Effector CD4-positive, alpha-beta T cell (primary cell): ENCODE results near the gene MYCBPAP.
A peak's percentile ranks its signal among the peaks of the same experiment; 100 is the strongest.

ENCODE experiments used
- DNase-seq: peaks from one replicate; pipeline ENCODE4 v3.0.0-alpha.2; 2020

MYCBPAP gene

DNA sequence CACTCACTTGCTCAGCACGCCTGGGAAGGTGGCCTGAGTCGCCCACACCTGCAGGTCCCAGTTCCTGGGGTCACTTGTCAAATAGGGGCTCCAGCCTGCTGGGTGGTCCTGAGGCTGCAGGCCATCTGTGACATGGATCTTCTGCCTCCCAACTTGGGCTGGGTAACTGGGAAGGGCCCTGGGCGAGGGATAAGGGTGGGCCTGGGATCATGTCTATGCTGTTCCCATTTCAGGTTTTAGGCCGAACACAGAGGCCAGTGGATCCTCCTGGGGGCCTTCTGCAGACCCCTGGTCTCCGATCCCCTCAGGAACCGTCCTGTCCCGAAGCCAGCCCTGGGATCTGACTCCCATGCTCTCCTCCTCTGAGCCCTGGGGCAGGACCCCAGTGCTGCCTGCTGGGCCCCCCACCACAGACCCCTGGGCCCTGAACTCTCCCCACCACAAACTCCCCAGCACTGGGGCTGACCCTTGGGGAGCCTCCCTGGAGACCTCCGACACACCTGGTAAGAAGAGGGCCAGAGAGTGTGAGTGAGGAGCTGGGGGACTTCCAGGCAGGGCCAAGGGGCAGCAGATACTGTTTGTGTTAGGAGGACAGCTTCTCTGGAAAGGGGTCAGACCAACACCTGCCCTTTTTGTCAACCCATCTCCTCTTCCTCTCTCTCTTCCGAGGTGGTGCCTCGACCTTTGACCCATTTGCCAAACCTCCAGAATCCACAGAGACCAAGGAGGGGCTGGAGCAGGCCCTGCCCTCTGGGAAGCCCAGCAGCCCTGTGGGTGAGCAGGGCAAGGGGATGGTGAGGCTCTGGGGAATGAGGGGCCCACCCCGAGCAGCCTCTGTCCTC is 32.5 kb downstream of the MYCBPAP start:
- DNase-seq = no peak

DNA sequence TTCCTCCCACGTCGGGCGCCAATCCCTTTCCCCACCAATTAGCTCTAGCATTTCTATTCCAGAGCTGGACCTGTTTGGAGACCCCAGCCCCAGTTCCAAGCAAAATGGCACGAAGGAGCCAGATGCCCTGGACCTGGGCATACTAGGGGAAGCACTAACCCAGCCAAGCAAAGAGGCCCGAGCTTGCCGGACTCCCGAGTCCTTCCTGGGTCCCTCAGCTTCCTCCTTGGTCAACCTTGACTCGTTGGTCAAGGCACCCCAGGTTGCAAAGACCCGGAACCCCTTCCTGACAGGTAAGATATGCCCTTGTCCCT is 33.1 kb downstream of the MYCBPAP start:
- DNase-seq = no peak

DNA sequence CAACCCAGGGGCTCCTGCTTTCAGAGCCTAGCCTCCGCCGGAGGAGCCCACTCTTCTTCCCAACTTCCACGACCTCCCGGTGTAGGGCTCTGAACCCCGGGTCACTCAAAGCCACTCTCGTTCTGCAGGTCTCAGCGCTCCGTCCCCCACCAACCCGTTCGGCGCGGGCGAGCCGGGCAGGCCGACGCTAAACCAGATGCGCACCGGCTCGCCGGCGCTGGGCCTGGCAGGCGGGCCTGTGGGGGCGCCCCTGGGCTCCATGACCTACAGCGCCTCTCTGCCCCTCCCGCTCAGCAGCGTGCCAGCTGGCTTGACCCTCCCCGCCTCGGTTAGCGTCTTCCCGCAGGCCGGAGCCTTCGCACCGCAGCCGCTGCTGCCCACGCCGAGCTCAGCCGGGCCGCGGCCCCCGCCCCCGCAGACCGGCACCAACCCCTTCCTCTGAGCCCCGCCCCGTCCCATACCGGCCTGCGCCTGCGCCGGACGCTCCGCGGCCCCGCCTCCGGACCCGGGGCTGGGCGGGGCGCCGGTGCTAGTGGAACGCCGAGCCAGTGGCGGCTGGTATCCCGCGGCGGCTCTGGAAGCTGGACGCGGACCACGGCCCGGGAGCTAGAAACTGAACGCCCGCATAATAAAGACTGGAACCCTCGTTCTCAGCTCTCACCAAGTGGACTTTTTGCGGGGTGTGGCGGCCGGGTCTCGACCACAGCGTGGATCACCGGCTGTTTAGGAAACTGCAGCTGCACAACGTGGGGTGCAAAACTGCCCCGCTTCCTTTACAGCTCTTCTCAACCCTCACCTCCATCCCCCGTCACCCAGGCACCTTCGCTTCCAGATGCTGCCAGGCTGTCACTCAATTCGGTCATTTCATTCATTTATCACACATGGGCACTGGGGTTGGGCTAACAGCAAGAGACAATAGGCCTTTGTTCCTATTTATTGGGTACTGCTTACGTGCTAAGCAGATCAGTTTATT is 33.8 kb downstream of the MYCBPAP start:
- peak; percentile 68 for DNase-seq

DNA sequence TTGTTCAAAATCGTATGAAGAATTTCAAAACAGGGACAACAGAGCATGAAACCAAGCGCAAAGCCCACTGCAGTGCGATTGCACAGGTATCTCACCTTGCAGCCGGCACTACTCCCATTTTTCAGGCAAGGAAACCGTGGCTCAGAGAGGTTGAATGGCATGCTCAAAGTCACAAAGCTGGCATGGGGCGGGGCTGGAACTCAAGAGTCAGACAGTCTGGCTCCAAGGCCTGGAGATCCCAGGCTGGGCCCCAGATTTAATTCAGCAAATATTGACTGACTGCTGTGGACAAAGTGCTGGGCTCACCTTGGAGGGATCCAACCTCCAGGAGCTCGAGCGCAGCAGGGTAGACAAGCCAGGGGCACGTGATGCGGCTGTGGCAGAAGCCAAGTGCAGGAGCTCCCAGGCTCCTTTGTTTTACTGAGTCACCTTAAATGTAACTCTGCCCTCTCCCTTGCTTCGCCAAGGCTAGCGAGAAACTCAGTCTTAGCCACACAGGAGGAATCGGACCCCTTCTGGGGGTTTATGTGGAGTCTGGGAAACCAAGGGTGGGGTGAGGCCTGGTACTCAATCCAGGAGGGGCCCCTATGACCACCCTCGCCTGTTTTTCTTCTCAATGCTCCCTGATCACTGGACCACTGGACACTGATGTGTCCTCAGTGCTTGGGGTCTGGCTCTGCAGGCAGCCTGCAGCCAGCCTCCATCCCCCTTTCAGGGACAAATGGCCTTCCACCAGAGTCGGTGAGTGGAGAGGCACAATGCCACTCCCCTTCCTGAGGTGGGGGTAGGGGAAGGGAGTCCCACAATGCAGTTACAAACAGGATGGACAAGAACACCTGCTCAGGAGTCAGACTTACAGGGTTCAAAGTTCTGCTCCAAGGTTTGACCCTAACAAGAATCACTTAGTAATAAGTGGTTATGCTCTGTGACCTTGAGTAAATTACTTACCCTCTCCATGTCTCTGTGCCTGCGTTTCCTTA is 34.8 kb downstream of the MYCBPAP start:
- DNase-seq = no peak

DNA sequence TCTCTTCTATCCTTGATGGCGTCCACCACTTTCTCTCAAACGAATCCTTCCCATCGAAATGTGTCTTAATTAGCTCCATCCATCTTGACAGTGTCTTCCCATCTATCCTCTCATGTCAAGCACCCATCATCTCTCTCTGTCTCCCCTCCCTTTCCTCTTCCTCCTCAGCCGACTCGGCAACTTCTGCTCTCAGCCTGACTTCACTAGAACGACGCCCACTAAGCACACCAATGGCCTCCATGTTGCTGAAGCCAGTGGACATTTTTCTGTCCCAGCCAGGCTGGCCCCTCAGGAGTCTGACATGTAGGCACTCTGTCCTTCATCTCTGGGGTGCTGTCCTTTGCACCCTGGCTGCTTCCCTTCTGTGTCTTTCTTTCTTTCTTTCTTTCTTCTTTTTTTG is 36.3 kb downstream of the MYCBPAP start:
- no peak for DNase-seq

DNA sequence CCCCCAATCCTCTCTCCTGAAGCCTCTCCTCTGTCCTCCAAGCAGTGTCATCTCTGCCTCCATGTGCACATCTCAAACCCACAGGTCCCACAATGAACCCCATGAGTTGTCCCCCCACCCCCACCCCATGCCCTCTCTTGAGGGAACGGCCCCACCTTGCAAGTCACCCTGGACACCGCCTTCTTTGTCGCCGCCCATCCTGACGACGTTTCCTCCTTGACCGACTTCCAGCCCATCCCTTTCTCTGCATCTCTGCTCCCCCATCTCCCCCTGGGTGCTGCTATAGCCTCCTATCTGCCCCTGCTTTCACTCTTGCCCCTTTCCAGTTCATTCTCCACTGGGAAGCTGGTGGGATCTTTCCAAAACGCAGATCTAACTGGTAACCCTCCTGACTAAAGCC is 37.1 kb downstream of the MYCBPAP start:
- DNase-seq = no peak

DNA sequence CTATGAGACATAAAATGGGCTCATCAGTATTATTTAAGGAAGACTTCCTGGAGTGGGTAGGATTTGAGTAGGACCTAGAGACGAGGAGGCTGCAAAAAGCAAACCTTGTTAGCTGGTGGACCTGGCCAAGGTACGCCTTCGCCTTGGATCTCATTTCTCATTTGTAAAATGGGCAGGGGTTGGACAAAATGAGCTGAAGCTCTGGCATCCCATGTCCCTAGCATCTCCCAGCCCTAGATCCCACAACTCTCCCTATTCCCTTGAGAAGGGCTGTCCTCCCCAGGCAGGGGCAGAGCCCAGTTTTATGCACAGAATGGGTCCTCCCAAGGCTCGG is 38.4 kb downstream of the MYCBPAP start:
- no peak for DNase-seq

DNA sequence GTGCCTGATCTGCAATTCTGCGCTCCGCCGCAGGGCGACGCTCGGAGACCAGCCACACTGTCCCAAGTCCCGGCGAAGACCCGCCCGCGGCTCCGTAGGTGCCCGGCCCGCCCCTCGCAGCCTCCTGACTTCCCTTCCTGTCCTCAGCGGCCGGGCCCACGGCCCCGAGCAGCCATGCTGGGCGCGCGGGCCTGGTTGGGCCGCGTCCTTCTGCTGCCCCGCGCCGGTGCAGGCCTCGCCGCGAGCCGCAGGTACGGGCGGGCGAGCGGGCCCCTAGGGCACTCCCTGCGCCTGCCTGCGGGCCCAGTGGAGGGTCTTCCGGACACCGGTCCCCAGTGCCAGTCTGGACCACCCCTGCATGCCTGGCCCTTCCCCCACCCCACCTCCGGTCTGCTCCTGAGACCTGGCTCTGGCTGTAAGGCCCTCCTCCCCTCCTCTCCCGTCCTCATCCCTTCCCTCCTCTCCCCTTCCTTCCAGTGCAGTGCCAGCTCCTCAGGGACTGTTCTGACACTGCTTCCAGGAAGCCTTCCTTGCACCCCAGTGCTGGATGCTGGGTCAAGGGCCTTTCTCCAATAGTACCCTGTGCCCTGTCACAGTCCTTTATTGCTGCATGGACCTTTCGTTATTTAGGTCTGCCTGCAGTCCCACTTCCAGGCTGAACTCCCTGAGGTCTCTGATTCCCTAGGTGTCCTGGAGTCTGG is 38.9 kb downstream of the MYCBPAP start, which contains the start of gene SPATA20:
SPATA20 (plus strand) TSS at position 140 of the 701 bp plus-strand sequence; CDS start at position 175, 35 bp downstream.
- peak; percentile 73 for DNase-seq

DNA sequence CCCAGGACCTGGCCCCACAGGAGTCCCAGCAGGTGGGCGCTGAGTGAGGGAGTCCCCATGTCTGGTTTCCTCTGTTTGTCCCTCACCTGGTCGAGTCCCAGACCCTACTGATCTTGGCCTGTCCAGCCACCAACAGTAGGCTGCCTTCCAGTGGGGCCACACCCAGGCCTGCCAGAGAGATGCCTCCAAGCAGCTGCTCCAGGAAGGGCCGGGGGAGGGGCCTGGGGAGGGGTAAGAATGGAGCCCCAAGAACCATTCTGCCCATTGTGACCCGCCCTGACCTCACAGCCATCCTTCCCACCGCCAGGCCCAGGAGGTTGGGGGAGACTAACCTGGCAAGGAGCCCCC is 39.5 kb downstream of the MYCBPAP start:
- DNase-seq = no peak

DNA sequence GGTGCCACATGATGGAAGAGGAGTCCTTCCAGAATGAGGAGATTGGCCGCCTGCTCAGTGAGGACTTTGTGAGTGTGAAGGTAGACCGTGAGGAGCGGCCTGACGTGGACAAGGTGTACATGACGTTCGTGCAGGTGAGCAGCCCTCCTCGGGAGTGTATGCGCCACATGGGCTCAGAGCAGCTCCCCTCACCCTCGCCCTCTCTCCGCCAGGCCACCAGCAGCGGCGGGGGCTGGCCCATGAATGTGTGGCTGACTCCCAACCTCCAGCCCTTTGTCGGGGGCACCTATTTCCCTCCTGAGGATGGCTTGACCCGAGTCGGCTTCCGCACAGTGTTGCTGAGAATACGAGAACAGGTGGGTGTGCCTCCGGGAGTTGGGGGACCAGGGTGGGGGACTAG is 40.6 kb downstream of the MYCBPAP start:
- DNase-seq = no peak

DNA sequence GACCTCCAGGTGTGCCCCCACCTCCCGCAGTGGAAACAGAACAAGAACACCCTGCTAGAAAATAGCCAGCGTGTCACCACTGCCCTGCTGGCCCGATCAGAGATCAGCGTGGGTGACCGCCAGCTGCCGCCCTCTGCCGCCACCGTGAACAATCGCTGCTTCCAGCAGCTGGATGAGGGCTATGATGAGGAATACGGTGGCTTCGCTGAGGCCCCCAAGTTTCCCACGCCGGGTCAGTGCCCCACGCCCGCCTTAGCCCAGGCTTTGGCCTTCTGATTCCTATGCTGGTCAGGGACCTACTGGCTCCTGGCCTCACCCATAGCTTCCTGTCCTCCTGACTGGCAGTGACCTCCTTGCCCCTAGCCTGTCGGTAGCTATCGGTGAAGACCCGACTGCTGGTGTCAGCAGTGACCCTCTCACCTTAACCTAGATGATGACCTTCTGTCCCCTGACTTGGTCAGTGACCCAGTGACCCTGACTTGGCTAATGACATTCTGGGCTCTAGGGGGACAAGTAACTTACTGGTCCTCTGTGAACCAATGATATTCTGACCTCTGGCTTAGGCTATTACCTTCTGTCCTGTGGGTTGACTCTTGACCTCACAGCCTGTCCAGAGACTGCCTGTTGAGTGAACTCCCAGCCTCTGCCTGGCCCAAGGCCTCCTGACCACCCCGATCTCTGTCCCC is 41.2 kb downstream of the MYCBPAP start:
- no peak for DNase-seq

DNA sequence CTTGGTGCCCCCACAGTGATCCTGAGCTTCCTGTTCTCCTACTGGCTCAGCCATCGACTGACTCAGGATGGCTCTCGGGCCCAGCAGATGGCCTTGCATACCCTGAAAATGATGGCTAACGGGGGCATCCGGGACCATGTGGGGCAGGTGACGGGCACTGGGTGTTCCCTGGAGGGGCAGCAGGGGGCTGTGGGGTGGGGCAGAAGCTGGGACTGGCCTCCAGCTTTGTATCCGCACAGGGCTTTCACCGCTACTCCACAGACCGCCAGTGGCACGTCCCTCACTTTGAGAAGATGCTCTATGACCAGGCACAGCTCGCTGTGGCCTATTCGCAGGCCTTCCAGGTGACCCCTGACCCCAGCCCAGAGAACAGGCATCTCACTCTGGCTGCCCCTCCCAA is 41.7 kb downstream of the MYCBPAP start:
- no peak for DNase-seq

DNA sequence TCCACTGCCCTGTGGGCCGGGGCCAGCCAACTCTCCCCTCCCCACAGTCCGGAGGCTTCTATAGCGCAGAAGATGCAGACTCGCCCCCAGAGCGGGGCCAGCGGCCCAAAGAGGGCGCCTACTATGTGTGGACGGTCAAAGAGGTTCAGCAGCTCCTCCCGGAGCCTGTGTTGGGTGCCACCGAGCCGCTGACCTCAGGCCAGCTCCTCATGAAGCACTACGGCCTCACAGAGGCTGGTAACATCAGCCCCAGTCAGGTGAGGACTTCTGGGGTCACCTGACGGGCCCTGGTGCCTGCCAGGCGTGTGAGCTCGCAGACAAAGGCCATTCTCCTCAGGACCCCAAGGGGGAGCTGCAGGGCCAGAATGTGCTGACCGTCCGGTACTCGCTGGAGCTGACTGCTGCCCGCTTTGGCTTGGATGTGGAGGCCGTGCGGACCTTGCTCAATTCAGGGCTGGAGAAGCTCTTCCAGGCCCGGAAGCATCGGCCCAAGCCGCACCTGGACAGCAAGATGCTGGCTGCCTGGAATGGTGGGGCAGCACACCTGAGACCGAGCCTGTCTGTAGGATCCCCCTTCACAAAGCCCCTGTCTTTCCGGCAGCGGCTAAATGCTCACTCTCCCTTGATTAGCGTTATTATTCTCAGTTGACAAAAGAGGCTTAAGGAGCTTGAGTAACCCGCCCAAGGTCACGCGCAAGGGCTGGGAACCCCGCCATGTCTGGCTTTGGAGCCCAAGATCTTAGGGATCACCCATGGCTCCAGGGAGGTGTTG is 42.6 kb downstream of the MYCBPAP start:
- no peak for DNase-seq

DNA sequence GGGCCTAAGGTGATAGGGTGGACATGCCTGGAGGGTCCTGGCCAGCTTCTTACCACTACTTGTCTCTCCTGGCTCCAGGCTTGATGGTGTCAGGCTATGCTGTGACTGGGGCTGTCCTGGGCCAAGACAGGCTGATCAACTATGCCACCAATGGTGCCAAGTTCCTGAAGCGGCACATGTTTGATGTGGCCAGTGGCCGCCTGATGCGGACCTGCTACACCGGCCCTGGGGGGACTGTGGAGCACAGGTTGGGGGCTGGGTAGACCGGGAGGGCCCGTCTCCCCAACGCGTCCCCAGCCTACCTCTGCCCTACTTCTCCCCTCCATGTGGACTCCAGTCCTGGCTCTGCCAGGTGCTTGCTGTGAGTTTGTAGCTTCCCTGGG is 43.2 kb downstream of the MYCBPAP start:
- DNase-seq = no peak

DNA sequence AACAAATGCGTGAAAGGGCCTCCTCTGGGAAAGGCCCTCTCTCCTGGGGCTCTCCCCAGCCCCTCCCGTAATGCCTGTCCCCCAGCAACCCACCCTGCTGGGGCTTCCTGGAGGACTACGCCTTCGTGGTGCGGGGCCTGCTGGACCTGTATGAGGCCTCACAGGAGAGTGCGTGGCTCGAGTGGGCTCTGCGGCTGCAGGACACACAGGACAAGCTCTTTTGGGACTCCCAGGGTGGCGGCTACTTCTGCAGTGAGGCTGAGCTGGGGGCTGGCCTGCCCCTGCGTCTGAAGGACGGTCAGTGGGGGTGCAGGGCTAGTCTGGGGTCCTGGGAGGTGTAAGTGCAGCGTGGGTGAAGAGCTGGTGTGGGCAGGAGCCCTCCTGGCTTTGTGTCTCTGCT is 43.6 kb downstream of the MYCBPAP start:
- DNase-seq = no peak

DNA sequence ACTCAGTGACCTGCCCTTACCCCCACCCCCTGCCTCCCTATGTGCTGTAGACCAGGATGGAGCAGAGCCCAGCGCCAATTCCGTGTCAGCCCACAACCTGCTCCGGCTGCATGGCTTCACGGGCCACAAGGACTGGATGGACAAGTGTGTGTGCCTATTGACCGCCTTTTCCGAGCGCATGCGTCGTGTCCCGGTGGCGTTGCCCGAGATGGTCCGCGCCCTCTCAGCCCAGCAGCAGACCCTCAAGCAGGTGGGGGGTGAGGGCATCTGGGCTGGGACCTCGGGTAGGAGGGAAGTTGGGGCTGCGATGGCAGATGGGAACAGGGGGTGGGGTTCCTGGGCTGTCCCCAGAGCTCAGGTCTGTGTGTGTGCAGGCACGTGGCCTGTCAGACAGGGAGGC is 46.0 kb downstream of the MYCBPAP start:
- DNase-seq = no peak

DNA sequence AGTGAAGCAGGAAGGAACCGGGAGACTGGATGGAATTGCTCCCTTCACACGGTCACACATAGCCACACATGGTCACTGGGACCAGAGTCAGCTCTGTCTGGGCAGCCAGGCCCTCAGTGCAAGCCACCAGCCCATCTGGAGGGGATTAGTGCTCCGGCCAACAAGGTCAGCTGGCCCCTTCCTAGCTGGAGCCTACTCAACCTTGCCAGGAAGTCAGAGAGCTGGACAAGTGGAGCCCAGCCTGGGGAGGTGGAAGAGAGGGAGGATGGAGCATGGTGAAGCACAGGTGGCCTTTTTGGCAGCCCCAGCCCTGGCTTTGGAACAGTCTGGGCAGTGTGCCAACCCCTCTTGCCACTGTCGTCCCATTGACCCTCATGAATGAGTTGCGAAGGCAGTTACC is 48.6 kb downstream of the MYCBPAP start:
- no peak for DNase-seq

DNA sequence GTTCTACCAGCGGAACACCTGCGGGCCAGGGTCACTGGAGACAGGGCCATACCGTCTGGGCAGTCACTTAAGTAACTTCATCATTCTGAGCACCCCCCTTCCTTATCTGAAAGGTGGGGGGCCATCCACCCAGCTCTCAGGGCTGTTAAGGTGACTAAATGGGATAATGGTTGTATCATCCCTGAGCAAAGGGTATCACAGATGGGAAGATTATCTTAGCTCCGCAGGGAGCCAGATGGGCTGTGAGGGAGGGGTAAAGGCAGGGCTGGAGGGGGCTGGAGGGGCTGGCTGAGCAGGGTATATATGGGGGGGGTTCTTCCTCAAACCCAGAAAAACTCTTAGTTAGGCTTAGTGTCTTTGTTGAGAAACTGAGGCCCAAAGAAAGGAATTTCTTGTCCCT is 49.4 kb downstream of the MYCBPAP start:
- DNase-seq = no peak

DNA sequence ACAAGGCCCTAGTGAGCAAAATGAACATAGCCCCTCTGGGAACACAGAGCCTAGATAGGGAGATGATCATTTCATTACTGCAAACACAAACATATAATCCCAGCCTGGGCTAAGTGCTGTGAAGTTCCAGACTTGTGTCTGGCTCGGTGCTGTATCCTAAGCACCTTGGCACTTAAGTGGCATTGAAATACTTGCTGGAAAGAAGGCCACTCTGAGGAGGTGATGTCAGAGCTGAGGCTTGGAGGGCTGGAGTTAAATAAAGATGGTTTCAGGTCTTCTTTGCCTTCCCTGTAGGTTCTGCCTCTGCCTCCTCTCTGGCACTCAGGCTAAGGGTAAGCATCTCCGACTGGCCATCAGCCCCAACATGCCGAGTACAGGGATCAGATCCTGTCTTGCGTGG is 49.9 kb downstream of the MYCBPAP start:
- no peak for DNase-seq

DNA sequence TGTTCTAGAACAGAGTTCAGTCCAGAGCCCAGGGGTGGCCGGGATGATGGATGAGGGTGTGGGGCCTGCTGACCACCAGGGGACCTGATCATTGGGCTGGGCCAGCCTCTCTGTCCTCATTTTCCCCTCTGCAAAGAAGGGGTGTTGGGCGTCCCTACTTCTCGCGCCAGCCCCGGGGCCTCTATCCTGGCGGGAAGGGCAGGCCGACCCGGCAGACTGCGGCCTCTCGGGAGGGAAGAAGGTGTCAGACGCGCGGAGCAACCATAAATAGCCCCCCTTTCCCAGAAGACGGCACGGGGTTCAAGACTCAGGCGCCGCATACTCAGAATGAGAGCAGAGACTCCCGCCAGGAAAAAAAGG is 50.3 kb downstream of the MYCBPAP start:
- no peak for DNase-seq
